K562 (cell line): Measurements from ENCODE around the gene ZNF48. TPM values are rescaled to one million over a fixed set of nuclear protein-coding genes. Genes with fewer than 3 reads are reported as not detected.
A peak's percentile ranks its signal among the peaks of the same experiment; 100 is the strongest.

Experiments
- C11orf30 ChIP-seq: fragments of 450-650 bp; IDR thresholded peaks from 2 replicates; pipeline ENCODE4 v1.6.1; 2016; ENCODE audit warnings: low read depth, mild to moderate bottlenecking
- CREB1 ChIP-seq, 2 experiments: sonication (generic) in 1 of 2; formaldehyde crosslinking in 1 of 2; IDR thresholded peaks; 2 replicates each; pipeline versions ENCODE4 v1.6.1 to v1.8.0; 2012 to 2022; ENCODE audit warnings: inconsistent platforms in 1 of 2, mild to moderate bottlenecking in 1 of 2, missing genetic modification reagents in 1 of 2, moderate library complexity in 1 of 2
- CREBBP ChIP-seq: IDR thresholded peaks from one replicate; pipeline ENCODE4 v1.6.1; 2012; ENCODE audit warnings: low read depth, mild to moderate bottlenecking, control low read depth, inconsistent platforms, low read length
- ESRRA ChIP-seq: fragments of 450-650 bp; IDR thresholded peaks from 2 replicates; pipeline ENCODE4 v1.6.1; 2014; ENCODE audit warnings: low read depth, mild to moderate bottlenecking, moderate library complexity, borderline replicate concordance
- GTF2F1 ChIP-seq: IDR thresholded peaks from 2 replicates; pipeline ENCODE4 v1.6.1; 2011; ENCODE audit warnings: low read depth, low read length, improper control_type of control experiment
- JUN ChIP-seq, 2 experiments: sonication (generic) in 1 of 2; formaldehyde crosslinking in 1 of 2; IDR thresholded peaks; 2 replicates each; pipeline versions ENCODE4 v1.6.1 to v1.8.0; 2012 to 2022; ENCODE audit warnings: borderline replicate concordance in 2 of 2, mild to moderate bottlenecking in 2 of 2, improper control_type of control experiment in 1 of 2, low read depth in 1 of 2, low read length in 1 of 2, missing genetic modification reagents in 1 of 2
- MECOM ChIP-seq: fragments of 250-450 bp; sonication (Bioruptor Pico); IDR thresholded peaks from 2 replicates; pipeline ENCODE4 v1.8.0; 2022; ENCODE audit warnings: inconsistent platforms
- RBM34 ChIP-seq: fragments of 200-400 bp; formaldehyde crosslinking; IDR thresholded peaks from 2 replicates; pipeline ENCODE4 v1.6.1; 2018; ENCODE audit warnings: low read length, borderline replicate concordance; ENCODE audit not compliant: insufficient read depth
- SMARCC2 ChIP-seq: fragments of 450-650 bp; IDR thresholded peaks from 2 replicates; pipeline ENCODE4 v1.6.1; 2017; ENCODE audit warnings: antibody characterized with exemption, moderate library complexity, mild to moderate bottlenecking, low read depth
- SP2 ChIP-seq: IDR thresholded peaks from 2 replicates; pipeline ENCODE4 v1.6.1; 2011; ENCODE audit warnings: mild to moderate bottlenecking, low read depth, low read length, moderate library complexity; ENCODE audit not compliant: poor library complexity, severe bottlenecking; ENCODE audit errors: extremely low read depth
- TBP ChIP-seq: optimal IDR thresholded peaks from 2 replicates; pipeline ENCODE3; 2011; ENCODE audit warnings: low read depth, low read length, improper control_type of control experiment
- ZC3H4 ChIP-seq: sonication (generic); formaldehyde crosslinking; IDR thresholded peaks from 2 replicates; pipeline ENCODE4 v1.9.0; 2021; ENCODE audit warnings: missing genetic modification reagents, borderline replicate concordance
- ZNF197 ChIP-seq: fragments of 200-800 bp; sonication (Bioruptor generic); IDR thresholded peaks from 2 replicates; pipeline ENCODE4 v1.6.1; 2016; ENCODE audit warnings: low read depth, missing genetic modification characterization, missing compliant biosample characterization
- ZNF253 ChIP-seq: fragments of 250-450 bp; sonication (Bioruptor Pico); conservative IDR thresholded peaks from 2 replicates; pipeline ENCODE4 v1.6.1; 2021; ENCODE audit warnings: mild to moderate bottlenecking
- ZNF311 ChIP-seq: fragments of 250-450 bp; sonication (Bioruptor Pico); IDR thresholded peaks from 2 replicates; pipeline ENCODE4 v1.4.0; 2020; ENCODE audit warnings: mild to moderate bottlenecking, moderate library complexity
- ZNF445 ChIP-seq: fragments of 250-450 bp; sonication (Bioruptor Pico); IDR thresholded peaks from 2 replicates; pipeline ENCODE4 v1.4.0; 2020; ENCODE audit warnings: low read depth, mild to moderate bottlenecking, moderate library complexity
- ZNF780A ChIP-seq: fragments of 250-450 bp; sonication (Bioruptor Pico); IDR thresholded peaks from 2 replicates; pipeline ENCODE4 v1.5.0; 2021; ENCODE audit warnings: mild to moderate bottlenecking
- polyA plus RNA-seq, 8 experiments: library from polyadenylated mRNA; depleted of rRNA in 4 of 8; stranded (reverse) in 5 of 8; unstranded in 3 of 8; fragments of >200 nt; fragmentation: Nextera tagmentation in 2 of 8; fragmentation: Illumina TruSeq in 1 of 8; extraction: Ambion mirVana in 2 of 8; extraction: Trizol in 1 of 8; gene quantifications; 2 replicates each; pipeline versions ENCODE4 v1.2.1 to v1.2.3, GENCODE V29; 2011 to 2014; ENCODE audit warnings: inconsistent platforms in 1 of 8, missing spikeins in 1 of 8
- total RNA-seq, 7 experiments: library from RNA; depleted of rRNA in 6 of 7; stranded (reverse); fragments of >200 nt in 6 of 7; fragmentation: Illumina TruSeq in 2 of 7; extraction: Trizol in 2 of 7; gene quantifications; 2 replicates each; pipeline versions ENCODE4 v1.2.1 to v1.2.3, GENCODE V29; 2011 to 2021; ENCODE audit warnings: low replicate concordance in 1 of 7
- TF ChIP-seq, protein P1 (sequence below): fragments of 250-450 bp; sonication (Bioruptor Pico); IDR thresholded peaks from 2 replicates; pipeline ENCODE4 v1.8.0; 2022; ENCODE audit warnings: moderate library complexity, mild to moderate bottlenecking, inconsistent platforms

Gene ZNF48
- total and polyA plus RNA-seq, 9 of the 15 experiments (the other 6 are each of a cell fraction or from before 2014, with no cell fraction given), result 0.38 to 11.6 (median 4.7) TPM

DNA sequence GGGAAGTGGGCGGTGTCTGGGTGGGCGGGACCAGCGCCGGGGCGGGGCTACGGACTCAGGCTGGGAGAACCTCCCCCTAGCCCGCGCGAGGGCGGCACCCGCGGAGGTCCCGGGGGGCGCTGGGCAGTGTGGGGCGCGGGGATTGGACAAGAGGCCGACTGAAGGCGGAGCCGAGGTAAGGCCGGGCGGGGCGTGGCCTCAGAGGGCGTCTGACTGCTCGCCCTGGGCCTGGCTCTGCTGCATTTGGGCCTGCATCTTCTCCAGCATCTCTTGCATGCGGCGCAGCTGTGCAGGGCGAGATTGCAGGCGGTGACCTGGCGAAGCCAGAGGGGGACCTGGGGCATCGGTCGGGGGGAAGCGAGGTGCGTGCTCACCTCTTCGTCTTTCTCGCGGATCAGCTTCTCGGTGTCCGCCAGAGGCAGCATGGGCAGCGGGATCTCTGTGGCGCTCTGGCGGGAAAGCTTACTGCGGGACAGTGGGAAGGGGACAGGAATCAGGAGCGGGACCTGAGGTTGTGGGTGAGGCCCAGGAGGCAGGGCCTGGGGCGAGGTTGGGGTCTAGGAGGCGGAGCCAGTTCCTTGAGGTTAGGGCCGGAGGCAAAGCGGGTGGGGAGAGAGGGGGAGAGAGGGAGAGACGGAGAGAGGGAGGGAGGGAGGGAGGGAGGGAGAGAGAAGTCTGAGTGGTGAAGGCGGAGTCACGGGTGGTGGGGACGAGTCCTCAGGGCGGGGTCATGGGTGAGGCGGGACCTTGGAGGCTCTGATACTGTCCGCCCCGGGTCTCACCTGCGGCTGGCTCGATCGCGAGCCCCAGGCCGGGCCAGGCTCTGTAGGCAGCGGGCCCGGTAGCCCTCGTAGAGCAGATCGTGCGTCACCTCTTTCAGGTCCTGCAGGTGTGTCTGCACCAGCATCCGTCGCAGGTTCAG, 16.7 kb upstream of the ZNF48 start (continued):
- TF ChIP-seq C11orf30 (no peak), ZNF197 (CRISPR knock-in tag) (no peak), CREB1 (IDR thresholded peaks at IDR 0.05) (no peak; the same call in 1 of the 2 replicates), CREB1 (CRISPR knock-in tag; IDR thresholded peaks at IDR 0.05) (no peak), SP2 (no peak), TBP (peak; percentile 60), MECOM (no peak), CREBBP (no peak), ZNF253 (CRISPR knock-in tag) (no peak), ZNF445 (CRISPR knock-in tag) (no peak), ESRRA (peak; percentile 44), ZC3H4 (CRISPR knock-in tag) (no peak; the same call in 1 of the 2 replicates), ZNF311 (CRISPR knock-in tag) (no peak), ZNF780A (CRISPR knock-in tag) (no peak; the same call in 1 of the 2 replicates), JUN (IDR thresholded peaks at IDR 0.05; ENCODE audit: borderline replicate concordance, low read depth, low read length) (0 out of 2 replicates have a peak, but pooled peaks have one; percentile 48), JUN (CRISPR knock-in tag; IDR thresholded peaks at IDR 0.05; ENCODE audit: borderline replicate concordance) (no peak), SMARCC2 (no peak), GTF2F1 (no peak), RBM34 (no peak)
- TF ChIP-seq, protein P1, sequence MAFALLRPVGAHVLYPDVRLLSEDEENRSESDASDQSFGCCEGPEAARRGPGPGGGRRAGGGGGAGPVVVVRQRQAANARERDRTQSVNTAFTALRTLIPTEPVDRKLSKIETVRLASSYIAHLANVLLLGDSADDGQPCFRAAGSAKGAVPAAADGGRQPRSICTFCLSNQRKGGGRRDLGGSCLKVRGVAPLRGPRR (CRISPR knock-in tag), result no peak
